GM18867 (cell line): Measurements from ENCODE around the gene ASTN1.

Experiments used
- ATAC-seq: cut with Tn5 transposase; IDR thresholded peaks from one replicate; pipeline ENCODE4 v1.9.1; 2021; ENCODE audit warnings: mild to moderate bottlenecking, moderate library complexity; ENCODE audit not compliant: unreplicated experiment

ASTN1 gene

GRCh38 chr1:177165069-177165439 is 542 bp upstream of the ASTN1 start:
- no peak for ATAC-seq

DNA sequence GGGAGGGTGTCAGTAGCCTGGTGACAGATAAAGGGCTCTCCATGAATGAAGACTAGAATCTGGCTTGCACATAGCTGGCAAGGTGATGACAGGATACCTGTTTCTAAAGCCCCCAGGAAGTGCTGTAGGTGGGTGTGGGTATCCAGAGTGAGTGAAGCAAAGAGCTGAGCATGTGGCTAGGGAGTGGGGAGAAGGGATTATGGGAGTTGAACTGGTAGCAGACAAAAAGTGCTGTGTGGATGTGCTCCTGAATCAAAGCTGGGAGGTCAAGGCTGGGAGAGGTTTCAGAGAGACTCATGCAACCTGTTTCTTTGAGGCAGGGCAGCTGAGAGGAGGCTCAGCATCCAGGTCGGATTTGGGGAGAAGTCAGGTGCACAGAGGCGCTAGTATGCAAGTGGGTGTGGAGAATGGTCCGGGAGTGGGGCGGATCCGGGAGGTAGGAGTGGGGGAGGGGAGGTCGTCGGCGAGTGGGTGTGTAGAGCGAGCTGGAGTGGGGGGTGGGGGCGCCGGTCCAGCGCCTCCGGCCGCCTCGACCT is 600 bp downstream of the ASTN1 start:
- no peak for ATAC-seq

GRCh38 chr1:177162243-177162642 is 2.3 kb downstream of the ASTN1 start:
- no peak for ATAC-seq

DNA sequence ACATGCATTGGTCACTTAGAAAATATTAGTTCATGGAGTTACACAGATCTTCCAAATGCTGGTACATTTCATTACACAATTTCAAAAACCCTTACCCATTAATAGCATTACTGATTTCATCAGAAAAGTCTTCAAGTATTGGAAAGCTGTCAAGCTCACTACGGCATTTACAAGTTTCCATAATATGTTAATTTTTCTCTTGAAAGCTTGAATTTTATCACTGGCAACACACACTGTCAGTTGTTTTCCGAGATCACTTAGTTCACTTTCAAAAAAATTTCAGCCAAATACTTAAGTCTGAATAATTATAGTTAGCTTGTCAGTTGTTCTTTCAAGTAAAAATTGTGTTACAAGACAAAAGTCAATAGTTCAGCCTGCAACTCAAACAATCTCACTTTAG is 18.0 kb downstream of the ASTN1 start:
- no peak for ATAC-seq

DNA sequence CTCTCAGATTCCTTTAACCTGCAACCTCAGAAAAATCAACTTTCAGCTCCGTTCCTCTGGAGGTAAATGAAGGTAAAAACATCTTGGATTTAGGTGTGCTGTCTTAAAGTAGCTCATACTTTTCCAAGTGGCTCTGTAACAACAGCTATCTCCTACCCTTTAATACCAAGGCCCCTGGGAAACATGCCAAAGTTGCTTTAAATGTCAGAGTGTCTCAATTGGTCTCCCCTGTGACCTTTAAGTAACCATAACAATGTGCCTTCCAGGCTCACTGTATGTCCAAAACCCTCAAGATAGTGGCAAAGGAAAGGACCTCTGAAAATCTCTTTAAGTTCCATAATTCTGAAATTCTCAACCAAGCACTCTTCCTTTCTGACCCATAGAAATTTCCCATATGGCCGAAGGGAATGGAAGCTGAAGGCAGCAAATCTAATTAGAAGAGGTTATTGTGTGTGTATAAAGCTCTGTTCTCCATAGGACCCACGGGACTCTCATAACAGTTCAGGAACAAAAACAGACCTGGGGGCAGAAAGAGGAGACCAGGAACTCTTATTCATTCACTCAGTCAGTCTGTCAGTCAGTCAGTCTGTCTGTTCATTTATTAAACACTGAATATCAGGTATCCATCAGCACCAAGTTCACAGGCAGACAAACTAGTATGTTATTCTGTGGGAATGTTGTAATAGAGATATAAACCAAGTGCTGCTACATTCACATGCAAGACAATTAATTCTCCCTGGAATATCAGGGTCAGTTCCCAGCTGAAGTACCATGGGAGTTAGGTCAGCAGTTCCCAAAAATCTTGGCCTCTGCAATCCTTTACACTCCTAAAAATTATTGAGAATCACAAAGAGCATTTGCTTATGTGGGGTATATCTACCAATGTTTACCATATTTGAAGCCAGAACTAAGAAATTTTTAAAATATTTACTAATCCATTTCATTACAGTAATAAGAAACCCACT is 19.1 kb downstream of the ASTN1 start:
- no peak for ATAC-seq

DNA sequence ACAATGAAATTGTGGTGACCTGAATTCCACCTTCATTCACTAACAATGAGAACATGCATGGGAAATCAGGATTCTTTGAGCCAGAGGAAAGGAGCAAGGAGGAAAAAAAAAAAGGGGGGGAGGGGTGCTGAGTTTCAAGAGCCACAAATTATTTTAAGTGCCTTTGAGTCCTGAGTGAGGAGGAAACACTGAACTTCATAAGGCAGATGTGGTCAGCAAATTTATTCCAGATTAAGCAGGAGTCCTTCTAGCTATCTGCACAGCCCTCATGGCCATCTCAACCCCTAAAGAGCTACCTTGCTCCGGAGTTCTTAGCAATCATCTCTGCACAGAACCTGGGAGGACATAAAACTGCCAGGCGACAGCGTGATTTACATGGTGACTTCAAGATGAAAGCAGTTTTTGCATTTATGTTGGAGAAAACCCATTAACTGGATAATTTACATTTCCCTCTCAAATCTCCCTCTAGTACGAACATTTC is 21.7 kb downstream of the ASTN1 start:
- ATAC-seq: no peak

DNA sequence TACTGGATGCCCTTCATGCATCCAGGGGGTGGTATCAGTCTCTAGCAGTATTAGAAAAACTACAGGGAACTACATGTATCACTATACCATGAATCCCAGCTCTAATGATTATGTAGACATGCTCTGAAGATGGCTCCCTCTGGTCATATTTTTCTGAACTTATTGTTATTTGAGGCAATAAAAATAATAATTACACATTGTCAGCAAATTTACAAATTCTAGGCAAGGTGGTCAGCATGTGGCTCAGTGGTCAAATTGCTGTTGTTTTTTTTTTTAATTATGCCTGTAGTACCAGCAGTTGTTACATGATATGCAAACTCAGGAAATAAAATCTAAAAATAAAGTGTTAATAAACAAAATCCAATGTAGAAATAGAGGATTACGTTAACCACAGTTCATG is 22.5 kb downstream of the ASTN1 start:
- ATAC-seq: no peak

DNA sequence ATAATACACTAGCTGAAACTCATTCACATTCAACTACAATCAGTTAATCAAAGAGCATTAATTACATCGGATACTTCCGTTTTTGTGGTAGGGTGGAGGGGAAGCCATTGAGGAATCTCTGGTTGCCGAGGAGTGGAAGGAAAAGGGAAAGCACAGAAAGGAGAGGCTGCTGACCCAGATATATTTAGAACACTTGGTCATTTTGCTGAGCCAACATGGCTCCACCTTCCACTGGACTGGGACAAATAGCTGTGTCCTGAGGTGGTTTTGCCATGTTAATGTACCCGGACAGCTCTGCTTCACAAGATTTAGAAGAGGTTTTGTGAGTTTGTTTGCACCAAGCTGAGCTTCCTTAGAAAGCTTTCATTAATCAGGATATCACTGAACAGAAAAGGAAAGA is 26.2 kb downstream of the ASTN1 start:
- ATAC-seq: no peak

DNA sequence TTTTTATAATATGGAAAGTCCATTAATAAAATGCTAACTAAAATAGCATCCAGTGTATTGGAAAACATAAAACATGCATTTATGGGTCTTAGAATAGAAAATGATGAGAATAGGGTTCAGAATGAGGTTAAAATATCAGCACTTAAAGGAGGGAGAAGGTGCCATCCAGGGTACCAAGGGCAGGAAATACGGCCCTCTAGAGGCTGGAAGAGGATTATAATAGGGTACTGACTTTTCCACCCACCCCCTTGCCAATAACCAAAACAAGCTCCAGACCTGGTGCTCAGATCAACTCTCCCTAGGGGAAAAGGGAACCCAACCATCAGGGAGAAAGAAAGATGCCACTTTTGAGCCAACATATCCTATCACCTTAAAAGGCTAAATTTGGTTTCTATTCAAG is 26.7 kb downstream of the ASTN1 start:
- ATAC-seq: no peak

- ATAC-seq: no peak
Observed at GRCh38 chr1:177135250-177135649, 29.3 kb downstream of the ASTN1 start.

- ATAC-seq: no peak
Observed at GRCh38 chr1:177133977-177134538, 30.5 kb downstream of the ASTN1 start.

DNA sequence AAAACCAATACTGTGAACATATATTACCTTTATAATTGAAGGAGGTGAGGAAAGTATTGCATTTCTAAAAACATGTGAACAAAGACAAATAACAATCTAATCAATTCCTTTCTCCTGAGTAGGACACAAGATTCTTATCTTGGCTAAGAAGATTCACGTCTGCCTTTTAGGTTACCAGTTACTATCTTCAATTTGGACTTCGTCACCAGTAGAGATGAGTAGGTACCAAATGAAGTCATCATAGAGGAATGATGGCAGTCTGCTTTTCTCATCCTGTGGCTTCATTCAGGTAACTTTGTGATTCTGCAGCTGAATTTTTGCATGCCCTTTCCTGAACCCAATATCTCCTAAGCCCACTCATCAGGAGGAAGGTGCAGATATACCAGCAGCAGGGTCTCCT is 32.4 kb downstream of the ASTN1 start:
- no peak for ATAC-seq

- no peak for ATAC-seq
Observed at GRCh38 chr1:177131723-177132122, 32.8 kb downstream of the ASTN1 start.

DNA sequence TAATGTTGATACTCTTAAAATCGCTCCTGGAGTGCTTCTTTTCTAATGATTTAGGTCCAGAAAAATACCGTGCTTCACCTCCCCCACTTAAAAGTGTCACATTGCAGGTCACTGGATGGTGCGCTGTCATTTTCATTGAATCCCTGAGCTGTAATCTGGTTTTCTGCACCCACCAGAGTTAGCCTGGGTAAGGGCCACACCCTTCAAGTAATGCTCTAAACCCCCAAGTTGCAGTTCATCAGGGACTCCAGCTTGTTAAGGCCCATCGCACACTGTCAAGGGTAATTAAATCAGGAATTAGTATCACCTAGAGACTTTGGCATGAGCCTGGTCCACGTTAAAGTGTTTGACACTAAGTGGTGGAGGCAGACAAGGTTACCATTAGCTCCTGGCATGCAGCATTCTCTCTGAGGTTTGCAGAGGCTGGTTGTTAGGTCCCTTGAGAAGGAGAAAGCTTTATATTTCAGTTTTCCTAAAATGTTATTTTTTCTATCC is 34.0 kb downstream of the ASTN1 start:
- no peak for ATAC-seq

DNA sequence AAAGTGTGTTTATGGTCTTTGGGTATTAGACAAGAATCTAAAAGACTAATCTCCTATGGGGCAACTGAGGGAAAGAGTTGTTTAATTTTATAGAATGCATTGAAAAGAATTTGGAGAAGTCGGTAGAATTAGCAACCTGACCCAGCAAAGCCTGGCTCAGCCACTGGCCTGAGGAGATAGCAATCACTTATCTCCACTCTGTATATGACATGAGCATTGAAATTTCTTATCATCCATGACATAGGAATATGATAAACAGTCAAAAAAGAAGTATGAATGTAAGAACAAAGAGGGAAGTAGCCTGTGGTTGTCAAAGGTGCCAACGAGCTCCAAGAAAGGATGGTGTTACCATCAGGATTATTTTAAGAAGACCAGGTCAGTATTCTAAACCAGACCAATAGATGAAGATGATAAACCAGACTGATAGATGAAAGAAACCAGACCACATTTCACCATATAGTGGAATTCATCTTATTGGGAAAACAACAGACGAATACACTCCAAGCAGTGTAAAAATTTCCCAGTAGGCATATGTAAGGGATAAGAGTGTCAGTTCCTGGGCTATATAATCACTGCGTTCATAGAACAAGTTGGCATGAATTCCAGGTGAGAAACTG is 35.7 kb downstream of the ASTN1 start:
- no peak for ATAC-seq

- no peak for ATAC-seq
Observed at GRCh38 chr1:177126267-177126666, 38.2 kb downstream of the ASTN1 start.

- ATAC-seq: no peak
Observed at GRCh38 chr1:177124577-177125278, 39.8 kb downstream of the ASTN1 start.

- ATAC-seq: no peak
Observed at GRCh38 chr1:177122461-177123251, 41.9 kb downstream of the ASTN1 start.

DNA sequence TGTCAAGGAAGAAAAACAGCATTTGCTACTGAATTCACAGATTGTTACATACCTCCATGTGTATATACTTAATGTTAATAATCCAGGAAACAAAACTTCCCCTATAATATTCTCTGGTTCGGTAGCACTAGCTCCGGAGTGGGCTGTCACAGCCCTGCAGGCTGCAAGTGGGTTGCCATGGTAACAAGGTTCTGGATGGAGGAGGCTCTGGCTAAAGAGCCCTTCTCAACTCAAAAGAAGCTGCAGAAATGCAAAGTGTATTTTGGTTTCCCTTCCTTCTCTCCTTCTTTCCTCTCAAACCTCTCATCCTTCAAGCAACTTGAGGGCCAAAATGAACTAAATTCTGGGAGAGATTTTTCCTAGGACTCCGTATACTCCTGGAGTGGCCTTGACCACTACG is 45.2 kb downstream of the ASTN1 start:
- no peak for ATAC-seq

DNA sequence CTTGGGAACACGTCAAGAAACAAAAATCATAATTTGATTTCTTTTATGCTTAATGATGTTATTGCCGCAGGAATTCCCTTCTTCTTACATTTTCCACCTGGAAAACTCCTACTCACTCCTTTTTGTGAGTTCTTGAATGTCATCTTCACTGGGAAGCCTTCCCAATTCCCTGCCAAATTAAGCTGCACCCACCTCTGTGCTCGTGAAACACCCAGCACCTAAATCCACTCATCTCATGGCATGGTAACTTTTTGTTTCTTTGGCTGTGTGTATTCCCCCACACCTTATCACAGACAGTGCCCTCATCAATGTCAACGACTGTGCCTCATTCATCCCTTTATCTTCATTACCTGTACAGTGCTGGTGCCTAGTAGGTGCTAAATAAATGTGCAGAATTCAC is 45.6 kb downstream of the ASTN1 start:
- ATAC-seq: no peak
